Transverse colon (tissue), 4 donors: ENCODE results near the gene LYPD3.

Experiments used
- EP300 ChIP-seq: sonication (generic); formaldehyde crosslinking; IDR thresholded peaks from one replicate; pipeline ENCODE4 v1.6.1; 2017; ENCODE audit warnings: antibody characterized with exemption, low read depth
- POLR2A ChIP-seq: fragments of 450-650 bp; IDR thresholded peaks from one replicate; pipeline ENCODE4 v1.6.1; 2016; ENCODE audit warnings: antibody characterized with exemption, mild to moderate bottlenecking, moderate library complexity
- POLR2AphosphoS5 ChIP-seq, 3 donors: sonication (generic); formaldehyde crosslinking; IDR thresholded peaks; one replicate each; pipeline ENCODE4 v1.6.1; 2016; ENCODE audit warnings: antibody characterized with exemption in 3 of 3
- TF ChIP-seq, protein P1 (sequence below), 5 experiments: fragments of 200-600 bp in 3 of 5; fragments of 450-650 bp in 2 of 5; sonication (generic) in 3 of 5; IDR thresholded peaks; 1 replicate in 2 of 5; 2 replicates in 3 of 5; pipeline ENCODE4 v1.5.1; 2016 to 2017; ENCODE audit warnings: antibody characterized with exemption in 5 of 5, inconsistent platforms in 3 of 5, mild to moderate bottlenecking in 2 of 5, moderate library complexity in 1 of 5

DNA sequence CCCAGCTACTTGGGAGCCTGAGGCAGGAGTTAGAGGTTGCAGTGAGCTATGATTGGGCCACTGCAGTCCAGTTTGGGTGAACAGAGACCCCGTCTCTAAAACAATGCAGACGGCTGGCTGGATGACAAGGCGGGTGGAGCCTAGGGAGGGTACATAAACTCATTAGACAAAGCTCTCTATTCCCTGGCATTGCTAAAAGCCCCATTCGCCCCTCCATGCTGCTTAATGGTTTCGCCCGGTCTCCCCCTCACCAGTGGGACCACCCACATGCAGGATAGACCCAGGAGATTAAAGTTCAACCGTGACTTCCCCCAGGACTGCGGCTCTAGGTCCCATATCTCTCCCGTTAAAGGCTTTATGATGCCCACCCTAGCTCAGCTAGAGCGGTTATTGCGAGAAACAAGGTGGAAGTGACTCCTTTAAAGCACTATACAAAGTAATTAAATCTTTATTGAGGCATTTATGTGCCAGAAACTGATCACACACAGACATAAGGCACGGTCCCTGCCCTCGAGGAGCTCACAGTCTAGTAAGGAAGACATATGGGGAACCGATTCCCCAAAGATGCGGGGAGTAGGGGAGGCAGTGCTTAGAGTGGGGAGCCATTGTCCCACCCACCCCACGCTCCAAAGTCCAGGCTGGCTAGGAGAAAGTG is 4.9 kb downstream of the LYPD3 start:
- TF ChIP-seq, protein P1, sequence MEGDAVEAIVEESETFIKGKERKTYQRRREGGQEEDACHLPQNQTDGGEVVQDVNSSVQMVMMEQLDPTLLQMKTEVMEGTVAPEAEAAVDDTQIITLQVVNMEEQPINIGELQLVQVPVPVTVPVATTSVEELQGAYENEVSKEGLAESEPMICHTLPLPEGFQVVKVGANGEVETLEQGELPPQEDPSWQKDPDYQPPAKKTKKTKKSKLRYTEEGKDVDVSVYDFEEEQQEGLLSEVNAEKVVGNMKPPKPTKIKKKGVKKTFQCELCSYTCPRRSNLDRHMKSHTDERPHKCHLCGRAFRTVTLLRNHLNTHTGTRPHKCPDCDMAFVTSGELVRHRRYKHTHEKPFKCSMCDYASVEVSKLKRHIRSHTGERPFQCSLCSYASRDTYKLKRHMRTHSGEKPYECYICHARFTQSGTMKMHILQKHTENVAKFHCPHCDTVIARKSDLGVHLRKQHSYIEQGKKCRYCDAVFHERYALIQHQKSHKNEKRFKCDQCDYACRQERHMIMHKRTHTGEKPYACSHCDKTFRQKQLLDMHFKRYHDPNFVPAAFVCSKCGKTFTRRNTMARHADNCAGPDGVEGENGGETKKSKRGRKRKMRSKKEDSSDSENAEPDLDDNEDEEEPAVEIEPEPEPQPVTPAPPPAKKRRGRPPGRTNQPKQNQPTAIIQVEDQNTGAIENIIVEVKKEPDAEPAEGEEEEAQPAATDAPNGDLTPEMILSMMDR (IDR thresholded peaks at IDR 0.05), result no peak
- TF ChIP-seq POLR2A (no peak), POLR2AphosphoS5 (IDR thresholded peaks at IDR 0.05) (no peak), EP300 (no peak)
